GM18868 (cell line): ENCODE results near the gene ALKBH5.

Source experiments
- ATAC-seq: cut with Tn5 transposase; IDR thresholded peaks from one replicate; pipeline ENCODE4 v1.9.1; 2021; ENCODE audit warnings: mild to moderate bottlenecking, moderate library complexity; ENCODE audit not compliant: unreplicated experiment

ALKBH5 gene

DNA sequence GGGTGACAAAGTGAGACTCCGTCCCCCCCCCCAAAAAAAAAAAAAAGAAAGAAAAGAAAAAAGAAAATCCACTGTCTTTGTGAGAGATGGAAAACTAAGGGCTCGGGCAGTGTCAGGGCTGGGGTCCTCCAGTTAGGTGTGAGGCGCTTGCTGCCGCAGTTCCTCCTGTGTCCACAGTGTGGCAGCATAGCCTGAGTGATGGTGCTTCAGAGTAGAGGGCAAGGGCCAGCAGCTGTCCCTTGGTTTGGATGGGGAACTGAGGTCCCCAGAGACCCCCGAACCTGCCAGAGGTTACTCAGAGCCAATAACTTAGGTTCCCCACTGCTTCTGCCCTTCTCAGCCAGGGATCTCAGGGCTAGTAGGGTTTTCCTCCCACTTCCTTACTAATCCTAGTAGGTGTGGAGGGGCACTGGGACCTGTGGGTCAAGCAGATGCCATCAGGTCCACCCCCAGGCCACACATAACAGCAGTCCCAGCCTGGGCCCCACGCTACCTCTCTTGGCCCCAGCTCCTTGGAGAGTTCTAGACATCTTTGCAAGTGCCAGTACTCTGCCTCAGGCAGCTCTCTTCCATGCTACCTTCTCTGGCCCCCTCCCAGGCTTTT, 33.9 kb downstream of the ALKBH5 start:
- ATAC-seq: no peak

DNA sequence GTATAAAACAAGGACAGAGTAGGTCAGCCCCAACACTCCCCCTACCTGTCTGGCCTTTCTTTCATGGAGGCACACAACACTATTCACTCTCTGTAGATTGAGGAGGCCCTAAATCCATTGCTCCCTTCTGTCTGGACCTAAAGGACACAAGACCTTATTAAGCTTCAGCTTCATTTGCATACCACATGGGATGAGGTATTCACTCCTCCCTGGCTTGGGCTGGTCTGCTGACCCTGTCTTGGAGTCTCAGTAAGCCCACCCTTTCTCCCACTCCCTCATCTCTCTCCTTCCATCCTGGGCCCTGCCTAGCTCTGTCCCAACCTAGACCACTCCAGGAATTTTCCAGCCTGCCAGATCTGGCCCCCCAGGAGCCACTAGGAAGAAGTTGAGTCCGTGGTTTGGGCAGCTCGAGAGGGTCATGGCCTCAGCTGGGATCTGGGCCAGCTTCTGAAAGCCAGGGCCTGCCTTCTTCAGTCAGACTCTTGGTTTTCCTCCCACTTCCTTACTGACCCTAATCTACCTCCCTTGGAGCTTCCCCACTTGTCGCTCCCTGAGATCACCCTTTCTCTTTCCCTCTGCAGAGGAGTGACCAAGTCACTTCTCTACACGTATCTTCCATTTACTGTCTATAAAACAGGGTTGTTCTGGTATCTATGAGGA, 35.3 kb downstream of the ALKBH5 start:
- no peak for ATAC-seq

DNA sequence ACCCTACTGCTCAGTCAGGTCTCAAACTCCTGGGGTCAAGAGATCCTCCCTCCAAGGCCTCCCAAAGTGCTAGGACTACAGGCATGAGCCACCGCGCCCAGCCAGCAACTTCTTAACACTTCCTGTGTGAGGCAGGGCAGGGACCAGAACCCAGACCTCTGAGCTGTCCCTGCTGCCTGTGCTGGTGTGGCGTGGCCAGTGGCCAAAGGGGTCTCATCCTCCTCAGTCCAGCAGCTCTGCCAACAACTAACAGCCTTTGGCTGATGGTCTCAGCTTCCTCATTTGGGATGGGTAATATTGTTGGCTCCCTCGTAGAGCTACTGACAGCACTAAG, 40.4 kb downstream of the ALKBH5 start:
- no peak for ATAC-seq

DNA sequence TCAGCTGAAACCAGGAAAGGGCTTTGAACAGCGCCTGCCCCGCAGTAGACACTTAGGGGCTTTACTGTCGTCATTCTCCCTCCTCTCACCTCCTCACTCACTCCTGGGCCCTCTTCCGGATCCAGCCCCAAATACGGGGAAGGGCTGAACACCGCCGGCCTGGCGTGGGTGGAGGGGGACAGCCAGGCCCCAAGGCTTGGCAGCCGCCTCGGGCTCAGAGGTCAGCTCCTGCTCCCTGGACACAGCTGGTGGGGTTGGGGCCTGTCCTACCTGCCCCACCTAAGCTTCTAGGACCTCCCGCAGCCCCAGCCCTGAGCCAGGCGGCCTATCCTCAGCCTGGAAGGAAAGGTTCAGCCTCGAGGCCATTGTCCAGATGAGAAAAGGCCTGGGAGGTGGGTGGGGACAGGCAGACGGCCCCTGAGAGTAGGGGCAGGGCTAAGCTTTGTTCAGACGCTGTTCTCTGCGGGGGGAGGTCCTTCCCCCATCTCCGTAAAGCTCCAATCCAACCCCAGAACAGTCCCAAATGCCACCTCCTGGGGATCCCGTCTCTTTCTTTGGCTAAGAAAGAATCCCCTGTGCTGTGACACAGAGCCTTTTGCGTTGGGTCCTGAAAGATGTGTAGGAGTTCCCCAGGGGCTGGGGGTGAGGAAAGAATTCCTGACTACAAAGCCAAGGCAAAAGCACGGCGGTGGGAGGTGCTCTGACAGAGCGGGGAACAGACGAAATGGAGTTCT, 40.9 kb downstream of the ALKBH5 start:
- no peak for ATAC-seq

DNA sequence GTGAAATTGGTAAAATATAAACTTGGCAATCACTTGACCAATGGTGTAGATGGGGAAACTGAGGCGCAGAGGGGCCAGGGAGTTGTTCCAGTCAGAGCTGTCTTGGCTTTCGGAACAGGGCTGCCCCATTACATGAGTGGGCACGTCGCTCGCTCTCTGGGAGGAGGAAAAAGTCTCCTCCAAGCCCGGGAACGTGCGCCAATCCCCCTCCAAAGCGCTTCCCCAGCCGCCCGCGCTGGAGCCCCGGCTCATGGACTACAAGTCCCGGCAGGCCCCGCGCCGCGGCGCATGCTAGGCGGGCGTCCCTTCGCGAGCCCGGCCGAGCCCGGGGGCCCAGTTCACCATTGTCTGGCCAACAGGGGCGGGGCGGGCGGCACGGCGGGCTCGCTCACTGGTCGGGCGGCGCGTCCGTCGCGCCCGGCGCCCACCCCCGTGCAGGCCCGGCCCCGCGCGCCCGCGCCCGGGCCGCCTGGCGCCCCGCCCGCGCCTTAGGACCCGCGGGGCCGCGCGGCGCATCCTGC, 41.6 kb downstream of the ALKBH5 start, which contains the start of gene LLGL1:
LLGL1 (plus strand) TSS at position 515 of the 521 bp plus-strand sequence. CDS start 48 bp downstream, outside the sequence.
- ATAC-seq: peak; percentile 90

DNA sequence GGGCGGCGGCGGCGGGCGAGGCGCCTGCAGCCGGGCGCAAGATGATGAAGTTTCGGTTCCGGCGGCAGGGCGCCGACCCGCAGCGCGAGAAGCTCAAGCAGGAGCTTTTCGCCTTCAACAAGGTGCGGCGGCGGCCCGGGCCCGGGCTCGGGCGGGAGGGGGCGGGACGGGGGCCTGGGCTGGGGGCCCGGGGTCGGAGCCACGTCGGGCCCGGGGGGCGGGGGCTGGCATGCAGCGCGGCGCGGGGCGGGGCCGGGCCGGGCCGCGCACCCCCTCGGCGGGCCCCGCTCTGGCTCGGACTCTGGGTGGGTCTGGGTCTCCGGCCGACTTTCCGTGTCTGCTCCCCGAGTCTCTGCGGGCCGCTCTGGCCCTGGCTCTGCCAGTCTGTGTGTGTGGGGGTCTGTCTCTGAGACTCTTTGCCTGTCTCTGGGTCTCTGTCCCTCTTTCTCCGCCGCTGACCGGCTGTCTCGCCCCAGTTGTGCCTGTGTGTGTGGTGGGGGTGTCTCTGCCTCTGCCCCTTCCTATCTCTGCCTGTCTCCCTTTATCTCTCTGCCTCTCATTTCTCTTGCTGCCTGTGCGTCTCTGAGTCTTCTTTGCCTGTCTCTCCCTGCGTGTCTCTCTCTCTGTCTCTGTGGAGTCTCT, 42.1 kb downstream of the ALKBH5 start:
- ATAC-seq: peak; percentile 13

DNA sequence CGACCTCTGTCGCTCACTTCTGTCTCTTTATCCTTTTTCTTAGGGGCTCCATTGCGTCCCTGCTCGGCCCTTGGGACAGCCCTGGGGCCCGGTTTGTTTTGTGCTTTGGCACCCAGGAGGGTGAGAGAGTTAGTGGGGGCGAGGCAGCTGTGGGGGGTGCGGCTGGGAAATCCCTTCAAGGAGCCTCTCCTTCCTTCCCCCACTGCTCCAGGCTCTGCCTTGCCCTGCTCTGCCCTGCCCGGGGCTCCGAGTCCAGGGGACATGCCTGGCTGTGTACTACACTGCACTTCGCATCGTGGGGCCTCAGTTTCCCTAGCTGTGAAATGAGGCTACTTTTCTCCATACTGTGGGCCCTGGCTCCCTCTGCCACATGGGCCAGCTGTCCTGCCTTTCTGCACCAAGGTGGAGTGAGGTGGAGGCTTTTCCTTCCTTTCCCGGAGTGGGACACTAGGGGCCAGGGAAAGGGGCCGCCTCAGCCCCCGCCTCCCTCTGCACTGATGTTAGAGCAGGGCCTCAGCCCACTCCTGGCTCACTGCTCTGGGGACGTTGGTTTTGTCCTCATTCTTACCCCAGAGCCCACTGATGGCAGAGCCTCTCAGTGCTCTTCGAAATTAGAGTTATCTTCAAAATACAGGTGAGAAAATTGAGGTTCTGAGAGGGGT, 42.8 kb downstream of the ALKBH5 start:
- ATAC-seq: no peak

DNA sequence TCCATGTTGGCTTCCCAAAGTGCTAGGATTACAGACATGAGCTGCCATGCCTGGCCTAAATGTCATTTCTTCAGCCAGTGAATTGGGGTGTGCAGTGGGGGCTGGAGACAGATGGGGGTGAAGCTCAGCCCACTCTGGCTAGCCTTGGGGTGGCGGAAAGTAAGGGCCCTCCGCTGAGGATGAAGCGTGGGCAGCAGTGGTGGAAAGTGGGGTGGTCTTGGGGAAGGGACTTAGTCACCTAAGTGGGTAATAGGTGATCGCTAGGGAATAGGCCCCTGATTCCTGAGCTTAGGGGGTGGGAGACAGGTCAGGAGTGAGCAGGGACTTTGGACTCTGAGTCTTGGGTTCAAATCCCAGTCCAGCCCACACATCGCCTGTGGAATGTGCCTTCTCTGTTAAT, 44.0 kb downstream of the ALKBH5 start:
- no peak for ATAC-seq

DNA sequence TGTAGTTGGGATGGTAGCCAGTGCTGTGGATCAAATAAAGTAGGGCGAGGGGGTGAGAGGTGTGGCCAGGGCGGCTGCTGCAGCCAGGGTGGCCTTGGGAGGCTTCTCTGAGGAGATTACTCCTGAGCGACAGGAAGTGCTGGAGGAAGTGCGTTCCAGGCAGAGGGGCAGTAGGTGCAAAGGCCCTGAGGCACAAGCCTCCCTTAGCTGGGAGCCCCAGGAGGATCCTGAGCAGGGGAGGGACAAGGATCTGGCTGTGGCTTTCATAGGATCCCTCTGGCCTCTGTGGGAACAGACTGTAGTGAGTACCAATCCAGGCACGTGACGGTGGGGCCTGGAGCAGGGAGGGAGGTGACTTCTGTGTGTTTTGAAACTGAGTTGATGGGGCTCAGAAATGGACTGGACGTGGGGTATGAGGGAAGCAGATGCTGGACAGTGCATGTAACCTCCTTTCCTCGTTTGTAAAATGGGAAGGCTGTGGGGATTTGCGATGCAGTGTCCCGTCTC, 44.6 kb downstream of the ALKBH5 start:
- no peak for ATAC-seq

DNA sequence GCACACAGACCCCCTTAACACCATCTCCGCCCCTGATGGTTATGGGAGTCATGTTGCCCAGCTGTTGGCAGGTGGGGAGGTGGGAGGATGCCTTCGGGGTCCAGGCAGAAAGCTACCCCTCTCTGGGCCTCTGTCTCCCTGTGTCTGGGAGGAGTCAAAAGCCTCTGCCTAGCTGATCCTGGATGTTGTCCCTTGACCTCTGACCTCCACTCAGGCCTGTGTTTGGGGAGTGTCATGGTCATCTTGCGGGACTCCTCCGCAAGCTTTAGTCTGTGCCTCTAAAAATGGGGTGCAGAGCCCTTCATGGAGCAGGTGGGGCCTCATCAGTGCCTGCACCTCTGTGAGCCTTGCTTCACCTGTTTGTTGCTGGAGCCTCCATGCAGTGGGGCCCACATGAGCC, 45.6 kb downstream of the ALKBH5 start:
- no peak for ATAC-seq

DNA sequence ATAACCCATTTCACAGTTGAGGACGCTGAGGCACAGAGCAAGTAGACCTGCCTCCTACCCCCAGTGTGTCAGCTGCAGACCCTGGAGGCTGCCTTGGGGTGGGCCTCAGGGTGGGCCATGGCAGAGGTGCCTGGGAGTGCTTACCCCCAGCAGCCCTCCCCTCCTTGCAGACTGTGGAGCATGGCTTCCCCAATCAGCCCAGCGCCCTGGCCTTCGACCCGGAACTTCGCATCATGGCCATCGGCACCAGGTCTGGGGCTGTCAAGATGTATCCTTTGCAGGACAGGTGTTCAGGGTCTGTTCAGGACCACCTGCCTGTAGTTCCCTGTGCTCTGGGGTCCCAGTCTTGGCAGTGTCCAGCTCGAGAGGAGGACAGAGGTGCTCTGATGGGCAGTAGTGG, 46.1 kb downstream of the ALKBH5 start:
- no peak for ATAC-seq

DNA sequence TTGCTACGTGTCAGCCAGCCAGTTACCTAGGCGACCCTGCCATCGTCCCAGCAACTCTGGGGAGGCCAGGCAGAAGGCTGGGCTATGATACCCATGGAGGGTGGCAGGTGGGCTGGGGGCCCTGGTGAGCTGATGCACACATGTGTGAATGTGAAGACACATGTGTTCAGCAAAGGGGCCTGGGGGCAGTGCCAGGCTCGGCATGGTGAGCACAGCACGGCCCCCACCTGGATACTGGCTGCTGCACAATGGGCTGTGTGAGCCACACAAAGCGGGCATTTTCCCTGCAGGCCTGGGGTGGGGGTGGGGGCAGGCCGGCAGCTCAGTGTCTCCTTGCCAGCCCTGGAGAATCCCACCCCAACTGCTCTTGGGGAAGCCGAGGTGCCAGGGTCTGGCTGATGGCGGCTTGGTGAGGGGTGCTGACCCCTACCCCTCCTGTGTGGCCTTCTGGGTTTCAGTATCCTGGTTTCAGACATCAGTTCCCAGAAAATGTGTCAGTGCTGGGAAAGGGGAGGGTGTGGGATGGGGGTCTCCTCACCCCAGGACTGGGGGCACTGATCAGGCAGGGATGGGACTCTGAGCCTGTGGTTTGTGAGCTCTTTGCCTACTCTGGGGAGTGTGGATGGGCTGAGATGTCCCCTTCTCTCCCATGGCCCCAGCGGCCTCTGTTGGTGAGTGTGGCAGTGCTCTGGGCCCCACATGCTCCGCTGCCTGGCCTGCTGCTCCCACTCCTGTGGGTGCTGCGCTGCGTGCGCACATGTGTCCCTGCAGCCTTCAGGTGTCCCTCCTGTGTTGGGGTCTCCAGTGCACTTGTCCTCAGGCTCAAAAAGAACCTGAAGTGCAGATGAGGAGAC, 46.9 kb downstream of the ALKBH5 start:
- ATAC-seq: no peak

DNA sequence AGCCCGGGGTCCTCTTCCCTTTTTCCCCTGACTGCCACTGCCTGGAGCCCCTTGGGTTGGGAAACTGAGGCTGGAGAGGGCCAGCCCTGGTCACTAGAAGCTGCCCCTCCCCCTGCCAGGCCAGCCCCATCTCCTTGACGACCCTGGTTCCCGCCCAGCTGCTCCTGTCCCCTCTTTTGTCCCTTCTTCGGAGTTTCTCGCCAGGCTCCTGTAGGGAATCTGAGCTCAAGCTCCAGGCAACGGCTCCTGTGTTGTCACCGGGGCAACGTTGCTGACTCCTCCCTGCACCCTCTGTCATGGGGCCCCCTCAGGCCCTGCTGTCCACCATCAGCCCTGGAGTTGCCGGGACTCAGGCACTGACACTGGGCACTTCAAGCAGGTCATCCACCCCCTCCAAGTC, 47.5 kb downstream of the ALKBH5 start:
- no peak for ATAC-seq

DNA sequence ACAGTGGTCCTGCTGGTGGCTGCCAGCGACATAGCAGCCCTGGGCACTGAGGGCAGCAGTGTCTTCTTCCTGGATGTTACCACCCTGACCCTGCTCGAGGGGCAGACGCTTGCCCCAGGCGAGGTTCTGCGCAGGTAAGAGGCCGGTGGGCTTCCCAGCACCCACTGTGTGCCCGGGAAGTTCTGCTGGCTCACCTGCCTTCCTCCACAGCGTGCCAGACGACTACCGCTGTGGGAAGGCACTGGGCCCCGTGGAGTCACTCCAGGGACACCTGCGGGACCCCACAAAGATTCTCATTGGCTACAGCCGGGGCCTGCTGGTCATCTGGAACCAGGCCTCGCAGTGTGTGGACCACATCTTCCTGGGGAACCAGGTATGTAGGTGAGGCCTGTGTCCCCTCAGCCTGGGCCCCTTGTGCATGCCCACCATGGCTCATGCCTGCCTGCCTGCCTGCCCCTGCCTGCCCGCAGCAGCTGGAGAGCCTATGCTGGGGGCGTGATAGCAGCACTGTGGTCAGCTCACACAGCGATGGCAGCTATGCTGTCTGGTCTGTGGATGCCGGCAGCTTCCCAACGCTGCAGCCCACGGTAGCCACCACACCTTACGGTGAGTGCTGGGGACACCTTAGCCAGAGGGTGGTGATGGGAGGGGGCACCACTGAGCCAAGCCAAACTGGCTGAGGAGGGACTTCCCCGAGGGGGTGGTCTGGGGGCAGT, 50.3 kb downstream of the ALKBH5 start:
- ATAC-seq: no peak

DNA sequence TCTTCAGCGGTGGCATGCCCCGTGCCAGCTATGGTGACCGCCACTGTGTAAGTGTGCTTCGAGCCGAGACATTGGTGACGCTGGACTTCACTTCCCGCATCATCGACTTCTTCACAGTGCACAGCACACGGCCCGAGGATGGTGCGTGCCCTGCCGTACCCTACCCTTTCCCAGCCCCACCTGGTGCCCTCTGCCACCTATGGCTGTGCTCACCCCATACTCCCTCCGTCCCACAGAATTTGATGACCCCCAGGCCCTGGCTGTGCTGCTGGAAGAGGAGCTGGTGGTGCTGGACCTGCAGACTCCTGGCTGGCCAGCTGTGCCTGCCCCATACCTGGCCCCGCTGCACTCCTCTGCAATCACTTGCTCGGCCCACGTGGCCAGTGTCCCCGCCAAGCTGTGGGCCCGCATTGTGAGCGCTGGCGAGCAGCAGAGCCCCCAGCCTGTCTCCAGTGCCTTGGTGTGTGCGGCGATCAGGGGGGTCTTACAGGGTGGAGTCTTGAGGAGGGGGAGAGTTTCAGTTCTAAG, 51.3 kb downstream of the ALKBH5 start:
- no peak for ATAC-seq

DNA sequence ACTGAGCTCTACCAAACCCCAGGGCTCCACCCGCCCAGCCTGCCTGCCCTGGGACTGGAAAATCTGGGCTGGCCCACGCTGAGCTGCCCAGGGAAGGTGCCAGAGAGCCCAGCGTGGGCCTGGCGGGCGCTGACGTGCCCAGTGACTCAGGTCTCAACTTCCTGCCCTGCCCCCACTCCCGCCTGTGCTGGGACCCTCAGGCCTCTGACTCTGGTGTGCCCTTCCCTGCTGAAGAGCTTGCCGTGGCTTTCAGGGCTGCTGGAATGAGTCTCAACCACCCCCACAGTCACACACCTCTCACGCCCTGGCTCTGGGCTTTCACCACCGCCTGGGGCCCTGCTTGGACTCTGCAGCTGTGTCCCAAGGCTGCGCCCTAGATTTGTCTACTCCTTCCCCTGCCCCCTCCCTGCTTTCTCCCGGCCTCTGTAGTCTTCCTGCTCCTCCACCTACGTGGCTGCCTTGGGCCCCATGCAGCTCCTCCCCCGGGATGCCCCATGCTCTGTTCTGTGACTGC, 52.2 kb downstream of the ALKBH5 start:
- ATAC-seq: no peak

DNA sequence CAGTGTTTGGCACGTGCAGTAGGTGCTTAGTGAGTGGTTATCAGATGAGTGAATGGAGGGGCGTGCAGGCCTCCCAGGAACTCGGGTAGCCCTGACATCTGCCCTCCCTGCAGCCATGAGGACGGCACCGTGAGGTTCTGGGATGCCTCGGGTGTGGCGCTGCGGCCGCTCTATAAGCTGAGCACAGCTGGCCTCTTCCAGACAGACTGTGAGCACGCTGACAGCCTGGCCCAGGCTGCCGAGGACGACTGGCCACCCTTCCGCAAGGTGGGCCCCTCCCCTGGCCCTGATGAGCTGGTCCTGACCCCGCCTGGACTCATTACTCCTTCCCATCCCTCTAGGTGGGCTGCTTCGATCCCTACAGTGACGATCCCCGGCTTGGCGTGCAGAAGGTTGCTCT, 52.9 kb downstream of the ALKBH5 start:
- no peak for ATAC-seq

DNA sequence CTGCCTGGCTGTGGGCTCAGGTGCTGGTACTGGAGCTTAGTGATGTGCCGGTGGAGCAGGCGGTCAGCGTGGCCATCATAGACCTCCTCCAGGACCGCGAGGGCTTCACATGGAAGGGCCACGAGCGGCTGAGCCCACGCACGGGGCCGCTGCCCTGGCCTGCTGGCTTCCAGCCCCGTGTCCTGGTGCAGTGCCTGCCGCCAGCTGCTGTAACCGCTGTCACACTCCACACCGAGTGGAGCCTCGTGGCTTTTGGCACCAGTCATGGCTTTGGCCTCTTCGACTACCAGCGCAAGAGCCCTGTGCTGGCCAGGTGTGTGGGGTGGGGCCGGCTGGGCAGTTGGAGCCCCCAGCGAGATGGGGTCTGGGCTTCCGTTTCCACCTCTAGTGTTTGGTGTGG, 53.8 kb downstream of the ALKBH5 start:
- ATAC-seq: no peak

DNA sequence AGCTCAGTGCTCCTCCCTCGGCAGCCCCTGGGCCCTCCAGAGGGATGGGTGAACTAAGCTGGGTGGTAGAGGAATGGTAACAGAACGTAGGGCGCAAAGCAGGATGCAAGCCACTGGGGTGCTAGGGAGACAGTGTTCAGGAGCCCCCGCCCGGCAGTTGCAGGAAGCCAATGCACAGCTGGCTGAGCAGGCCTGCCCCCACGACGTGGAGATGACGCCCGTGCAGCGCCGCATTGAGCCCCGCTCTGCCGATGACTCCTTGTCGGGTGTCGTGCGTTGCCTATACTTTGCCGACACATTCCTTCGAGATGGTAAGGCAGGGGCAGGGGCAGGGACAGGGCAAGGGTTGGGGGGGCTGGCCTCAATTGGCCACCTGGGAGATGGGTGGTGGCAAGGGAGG, 54.7 kb downstream of the ALKBH5 start:
- no peak for ATAC-seq
